Endometrium (tissue), 2 donors: ENCODE data around the gene USP34.
"Not testable (repeated sequence)": the region's sequence is repeated elsewhere in the genome, so short reads cannot be mapped to it uniquely, and the experiment has no call there.

Experiments used
- FAIRE-seq: peaks from 2 replicates; lab custom pipeline; 2012; peaks lifted over from hg19 to GRCh38; lab: Jason Lieb, UNC
- donor health status: control.
- donor health status: control.

The USP34 gene

GRCh38 chr2:61463769-61464475, 7.0 kb downstream of the USP34 start:
- no peak for FAIRE-seq

- no peak for FAIRE-seq
These were observed 9.5 kb downstream of the USP34 start for GRCh38 chr2:61461404-61461803.

GRCh38 chr2:61460163-61460562, 10.7 kb downstream of the USP34 start:
- FAIRE-seq = no peak

GRCh38 chr2:61456746-61457420, 14.0 kb downstream of the USP34 start:
- no peak for FAIRE-seq

- no peak for FAIRE-seq
These were observed 14.7 kb downstream of the USP34 start for GRCh38 chr2:61456070-61456745.

- not testable (repeated sequence) for FAIRE-seq
These were observed 15.9 kb downstream of the USP34 start for GRCh38 chr2:61454972-61455371.

GRCh38 chr2:61454383-61454782, 16.5 kb downstream of the USP34 start:
- no peak for FAIRE-seq

- FAIRE-seq = no peak
These were observed 18.5 kb downstream of the USP34 start for GRCh38 chr2:61452392-61452791.

GRCh38 chr2:61451178-61451577, 19.7 kb downstream of the USP34 start:
- no peak for FAIRE-seq

GRCh38 chr2:61450144-61450543, 20.7 kb downstream of the USP34 start:
- no peak for FAIRE-seq

GRCh38 chr2:61448229-61448628, 22.7 kb downstream of the USP34 start:
- FAIRE-seq = no peak

GRCh38 chr2:61446971-61447370, 23.9 kb downstream of the USP34 start:
- not testable (repeated sequence) for FAIRE-seq

- no peak for FAIRE-seq
These were observed 27.4 kb downstream of the USP34 start for GRCh38 chr2:61443342-61444041.

GRCh38 chr2:61439241-61440002, 31.5 kb downstream of the USP34 start:
- FAIRE-seq = no peak

- no peak for FAIRE-seq
These were observed 32.2 kb downstream of the USP34 start for GRCh38 chr2:61438670-61439069.

GRCh38 chr2:61437170-61437569, 33.7 kb downstream of the USP34 start:
- no peak for FAIRE-seq

- FAIRE-seq = no peak
These were observed 34.8 kb downstream of the USP34 start for GRCh38 chr2:61436092-61436491.

- FAIRE-seq = no peak
These were observed 35.6 kb downstream of the USP34 start for GRCh38 chr2:61435291-61435690.

- no peak for FAIRE-seq
These were observed 36.6 kb downstream of the USP34 start for GRCh38 chr2:61434314-61434713.

- FAIRE-seq = no peak
These were observed 37.3 kb downstream of the USP34 start for GRCh38 chr2:61433606-61434005.

- no peak for FAIRE-seq
These were observed 37.9 kb downstream of the USP34 start for GRCh38 chr2:61432990-61433389.

GRCh38 chr2:61431345-61431744, 39.5 kb downstream of the USP34 start:
- FAIRE-seq = no peak
